CD4-positive, alpha-beta T cell treated with Interleukin-12 subunit alpha and Interleukin-12 subunit beta, for 1 hour (primary cell): ENCODE measurements around the gene EBF4.

Experiments used
- DNase-seq: peaks from one replicate; pipeline ENCODE4 v3.0.0-alpha.2; 2020

Gene EBF4

GRCh38 chr20:2692036-2692885 is at the start of gene EBF4:
EBF4 (plus strand) TSS chr20:2692780; CDS start chr20:2693646, 866 bp downstream.
- peak; percentile 47 for DNase-seq

GRCh38 chr20:2643708-2644107 is 48.9 kb upstream of the EBF4 start:
- DNase-seq, result no peak

DNA sequence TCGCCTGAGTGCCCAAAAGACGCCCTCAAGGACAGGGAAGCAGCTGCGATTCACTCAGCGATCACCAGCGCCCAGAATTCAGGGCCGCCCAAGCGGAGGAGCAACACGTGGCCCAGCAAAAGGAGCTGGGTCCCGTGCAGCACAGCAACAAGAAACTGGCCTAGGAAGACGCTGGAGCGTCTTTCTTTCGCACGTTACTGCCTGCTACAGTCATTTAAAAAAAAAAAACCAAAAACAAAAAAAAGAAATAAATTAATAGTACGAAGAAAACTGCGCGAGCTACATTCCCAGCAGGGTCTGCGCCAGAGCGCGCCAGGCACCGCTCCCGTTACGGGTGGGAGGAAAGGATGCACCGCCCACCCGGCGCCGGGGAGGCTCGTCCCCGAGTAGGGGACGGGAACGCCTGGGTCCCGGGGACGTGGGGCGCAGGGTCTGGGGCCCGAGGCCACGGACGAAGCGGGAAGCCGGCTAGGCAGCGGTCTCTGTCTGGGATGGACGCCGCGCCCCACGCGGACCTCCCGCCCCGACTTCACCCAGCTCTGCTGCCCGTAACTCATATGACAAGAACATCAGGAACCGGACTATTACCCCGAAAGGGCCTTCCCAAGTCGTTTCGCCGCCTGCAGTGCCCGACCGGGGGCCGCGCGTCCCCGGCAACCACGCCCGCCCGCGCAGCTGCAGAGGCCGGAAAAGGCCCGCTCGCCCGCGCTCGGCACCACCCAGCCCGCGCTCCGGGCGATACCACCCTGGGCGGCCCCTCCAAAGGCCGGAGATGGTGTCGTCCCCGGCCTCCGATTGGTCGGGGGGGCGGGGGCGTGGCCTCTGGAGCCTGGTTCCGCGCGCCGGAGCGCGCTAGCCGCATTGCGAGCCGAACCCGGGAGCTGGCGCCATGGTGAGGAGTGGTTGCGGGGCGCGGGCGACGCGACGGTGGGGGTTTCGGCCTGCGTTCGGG is 40.5 kb upstream of the EBF4 start, which contains the start of gene NOP56:
Gene NOP56, plus strand, starts transcription at position 861 of the 952 bp plus-strand sequence. Its CDS starts 29 bp downstream, at position 890.
- peak; percentile 95 for DNase-seq

DNA sequence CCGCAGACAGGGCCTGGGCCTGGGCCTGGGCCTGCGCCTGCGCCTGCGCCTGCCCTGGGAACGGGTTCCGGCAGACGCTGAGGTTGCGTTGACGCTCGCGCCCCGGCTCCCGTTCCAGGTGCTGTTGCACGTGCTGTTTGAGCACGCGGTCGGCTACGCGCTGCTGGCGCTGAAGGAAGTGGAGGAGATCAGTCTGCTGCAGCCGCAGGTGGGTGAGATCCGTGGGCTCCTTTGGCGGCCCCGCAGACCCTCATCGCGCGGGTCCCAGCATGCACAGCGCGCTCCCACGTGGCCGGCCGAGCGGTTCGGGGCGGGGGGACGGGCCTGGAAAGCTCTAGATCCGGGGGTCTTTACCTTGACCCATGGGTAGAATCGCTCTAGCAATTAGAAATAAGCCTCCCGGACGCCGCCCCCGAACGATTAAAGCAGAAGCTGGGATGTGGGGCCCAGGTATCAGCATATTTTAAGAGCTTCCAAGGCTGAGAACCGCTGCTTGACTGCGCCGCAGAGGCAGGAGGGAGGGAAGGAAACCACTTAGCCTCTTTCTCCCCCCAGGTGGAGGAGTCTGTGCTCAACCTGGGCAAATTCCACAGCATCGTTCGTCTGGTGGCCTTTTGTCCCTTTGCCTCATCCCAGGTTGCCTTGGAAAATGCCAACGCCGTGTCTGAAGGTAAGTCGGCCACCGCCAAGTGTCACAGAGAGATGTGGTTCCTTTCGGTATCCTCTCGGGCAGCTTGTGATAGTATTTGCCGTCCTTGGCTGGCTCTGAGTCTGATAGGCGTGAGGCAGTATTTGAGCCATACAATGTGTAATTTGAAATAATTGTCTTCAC is 39.6 kb upstream of the EBF4 start:
- DNase-seq, result peak; percentile 20

- no peak for DNase-seq
Measured at GRCh38 chr20:2653556-2654383, 38.8 kb upstream of the EBF4 start.

DNA sequence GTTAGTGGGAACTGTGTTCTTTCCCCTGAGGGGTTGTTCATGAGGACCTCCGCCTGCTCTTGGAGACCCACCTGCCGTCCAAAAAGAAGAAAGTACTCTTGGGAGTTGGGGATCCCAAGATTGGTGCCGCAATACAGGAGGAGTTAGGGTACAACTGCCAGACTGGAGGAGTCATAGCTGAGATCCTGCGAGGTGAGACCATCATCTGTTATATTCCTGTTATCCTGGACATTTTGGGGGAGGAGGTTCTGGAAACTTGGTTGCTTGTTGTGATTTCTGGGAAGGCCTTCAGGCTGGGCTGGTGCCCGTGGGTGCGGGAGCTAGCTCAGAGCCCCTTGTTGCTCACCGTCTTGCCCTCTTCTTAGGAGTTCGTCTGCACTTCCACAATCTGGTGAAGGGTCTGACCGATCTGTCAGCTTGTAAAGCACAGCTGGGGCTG is 38.2 kb upstream of the EBF4 start:
- DNase-seq, result no peak

GRCh38 chr20:2654831-2655230 is 37.7 kb upstream of the EBF4 start:
- DNase-seq, result no peak

DNA sequence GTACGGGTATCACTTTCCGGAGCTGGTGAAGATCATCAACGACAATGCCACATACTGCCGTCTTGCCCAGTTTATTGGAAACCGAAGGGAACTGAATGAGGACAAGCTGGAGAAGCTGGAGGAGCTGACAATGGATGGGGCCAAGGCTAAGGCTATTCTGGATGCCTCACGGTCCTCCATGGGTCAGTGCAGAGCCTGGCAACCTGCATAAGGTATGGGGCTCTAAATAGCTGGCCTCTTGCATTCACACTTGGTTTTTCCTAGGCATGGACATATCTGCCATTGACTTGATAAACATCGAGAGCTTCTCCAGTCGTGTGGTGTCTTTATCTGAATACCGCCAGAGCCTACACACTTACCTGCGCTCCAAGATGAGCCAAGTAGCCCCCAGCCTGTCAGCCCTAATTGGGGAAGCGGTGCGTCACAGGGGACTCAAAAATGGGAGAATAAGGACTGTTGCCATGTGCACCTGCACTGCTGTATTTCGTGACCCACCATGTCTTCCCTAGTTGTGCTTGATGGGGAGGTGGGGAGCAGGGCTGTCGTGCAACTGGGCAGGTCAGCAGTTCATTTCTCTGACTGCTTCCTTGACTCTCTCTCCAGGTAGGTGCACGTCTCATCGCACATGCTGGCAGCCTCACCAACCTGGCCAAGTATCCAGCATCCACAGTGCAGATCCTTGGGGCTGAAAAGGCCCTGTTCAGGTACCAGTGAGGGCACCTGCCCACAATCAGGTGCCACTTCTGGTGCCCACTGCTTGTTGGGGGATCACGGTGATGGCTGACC is 37.1 kb upstream of the EBF4 start:
- DNase-seq, result no peak

- no peak for DNase-seq
Measured at GRCh38 chr20:2656471-2657117, 36.0 kb upstream of the EBF4 start.

- DNase-seq, result no peak
Measured at GRCh38 chr20:2657241-2657640, 35.3 kb upstream of the EBF4 start.

GRCh38 chr20:2657674-2658073 is 34.9 kb upstream of the EBF4 start:
- DNase-seq, result no peak

GRCh38 chr20:2658414-2659354 is 33.9 kb upstream of the EBF4 start:
- no peak for DNase-seq

DNA sequence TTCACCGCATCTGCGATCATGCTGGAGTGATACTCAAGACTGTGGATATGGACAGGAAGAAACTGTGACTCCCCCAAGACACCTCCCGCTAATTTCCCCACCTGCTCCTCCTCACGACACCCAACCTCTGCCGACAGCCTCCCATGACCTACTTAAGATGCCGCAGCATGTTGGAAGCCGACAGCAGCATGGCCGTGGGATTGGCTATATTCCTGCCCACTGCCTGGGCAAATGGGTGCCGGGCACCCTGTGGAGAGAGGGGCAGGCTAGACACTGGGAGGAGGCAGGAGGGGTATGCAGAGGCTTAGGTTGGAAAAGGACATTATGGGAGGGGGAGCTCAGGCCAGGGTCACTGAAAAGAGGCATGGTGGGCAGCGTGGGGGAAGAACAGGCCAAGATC is 33.0 kb upstream of the EBF4 start:
- no peak for DNase-seq

- DNase-seq, result no peak
Measured at GRCh38 chr20:2663364-2663886, 29.2 kb upstream of the EBF4 start.

GRCh38 chr20:2663887-2664719 is 28.5 kb upstream of the EBF4 start, which contains the start of gene IDH3B:
IDH3B (minus strand) TSS chr20:2664216; CDS start chr20:2664188, 28 bp downstream.
- DNase-seq, result peak; percentile 92

GRCh38 chr20:2671977-2672376 is 20.6 kb upstream of the EBF4 start:
- DNase-seq, result no peak

- DNase-seq, result no peak
Measured at GRCh38 chr20:2672446-2672845, 20.1 kb upstream of the EBF4 start.

DNA sequence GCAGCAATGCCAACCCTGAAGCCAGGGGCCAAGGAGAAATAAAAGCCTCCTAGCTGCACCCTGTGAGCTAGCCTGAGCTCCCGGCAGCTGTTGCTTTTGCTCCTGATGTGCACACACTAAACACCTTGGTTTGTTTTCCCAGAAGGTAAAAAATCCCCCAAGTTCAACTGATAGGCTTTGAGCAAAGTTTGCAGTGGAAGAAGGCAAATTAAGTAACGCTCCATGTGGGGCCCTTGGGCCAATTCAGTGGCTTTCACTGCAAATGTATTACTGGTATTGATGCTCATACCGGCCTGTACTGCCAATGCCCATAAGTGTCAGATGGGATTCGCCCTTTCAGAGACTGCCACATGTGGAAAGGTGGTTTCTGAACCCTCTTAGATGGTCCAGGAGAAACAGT is 19.1 kb upstream of the EBF4 start:
- DNase-seq, result no peak
